HepG2 (cell line): ENCODE results near the gene ASB16. TPM values are rescaled to one million over a fixed set of nuclear protein-coding genes. Genes with fewer than 3 reads are reported as not detected.

Experiments used
- AKNA ChIP-seq: sonication (generic); formaldehyde crosslinking; IDR thresholded peaks from 2 replicates; pipeline ENCODE4 v1.4.0; 2020; ENCODE audit warnings: missing genetic modification reagents, borderline replicate concordance
- CBX2 ChIP-seq, 2 experiments: fragments of 200-600 bp in 1 of 2; sonication (generic); formaldehyde crosslinking in 1 of 2; IDR thresholded peaks; 2 replicates each; pipeline versions ENCODE4 v1.7.0 to v1.8.1; 2018 to 2022; ENCODE audit warnings: low read depth in 2 of 2, low read length in 1 of 2, mild to moderate bottlenecking in 1 of 2, missing genetic modification reagents in 1 of 2
- CENPT ChIP-seq: sonication (generic); formaldehyde crosslinking; IDR thresholded peaks from 2 replicates; pipeline ENCODE4 v1.8.0; 2022; ENCODE audit warnings: low read depth, mild to moderate bottlenecking, moderate library complexity, missing genetic modification reagents
- DR1 ChIP-seq: sonication (generic); formaldehyde crosslinking; IDR thresholded peaks from 2 replicates; pipeline ENCODE4 v1.8.0; 2021; ENCODE audit warnings: mild to moderate bottlenecking, missing genetic modification reagents, inconsistent platforms
- FOSL2 ChIP-seq: sonication (generic); formaldehyde crosslinking; IDR thresholded peaks from 2 replicates; pipeline ENCODE4 v1.4.0; 2020; ENCODE audit warnings: missing genetic modification reagents
- GATAD1 ChIP-seq: IDR thresholded peaks from 2 replicates; pipeline ENCODE4 v1.6.1; 2016; ENCODE audit warnings: missing genetic modification reagents, missing compliant biosample characterization
- GLI4 ChIP-seq: sonication (generic); formaldehyde crosslinking; IDR thresholded peaks from 2 replicates; pipeline ENCODE4 v1.5.1; 2020; ENCODE audit warnings: missing genetic modification reagents, mild to moderate bottlenecking, moderate library complexity, borderline replicate concordance
- LCORL ChIP-seq, 2 experiments: fragments of 450-650 bp in 1 of 2; sonication (generic) in 1 of 2; formaldehyde crosslinking in 1 of 2; IDR thresholded peaks; 2 replicates each; pipeline versions ENCODE4 v1.5.0 to v1.6.1; 2017 to 2020; ENCODE audit warnings: antibody characterized with exemption in 1 of 2, missing genetic modification reagents in 1 of 2
- MED1 ChIP-seq: sonication (generic); formaldehyde crosslinking; IDR thresholded peaks from 2 replicates; pipeline ENCODE4 v1.4.0; 2020; ENCODE audit warnings: missing genetic modification reagents
- PLRG1 ChIP-seq: fragments of 450-650 bp; conservative IDR thresholded peaks from 2 replicates; pipeline ENCODE4 v1.6.1; 2016
- RAD51 ChIP-seq: fragments of 450-650 bp; IDR thresholded peaks from 2 replicates; pipeline ENCODE4 v1.6.1; 2016; ENCODE audit warnings: borderline replicate concordance
- RBM39 ChIP-seq: fragments of 200-400 bp; formaldehyde crosslinking; IDR thresholded peaks from one replicate; pipeline ENCODE4 v1.6.1; 2018; ENCODE audit warnings: antibody characterized with exemption, mild to moderate bottlenecking, low read depth, low read length; ENCODE audit not compliant: poor library complexity, severe bottlenecking
- SP140L ChIP-seq: sonication (generic); formaldehyde crosslinking; IDR thresholded peaks from 2 replicates; pipeline ENCODE4 v1.4.0; 2020; ENCODE audit warnings: missing genetic modification reagents, borderline replicate concordance
- TBX2 ChIP-seq: sonication (generic); formaldehyde crosslinking; IDR thresholded peaks from 2 replicates; pipeline ENCODE4 v1.5.0; 2020; ENCODE audit warnings: missing genetic modification reagents, mild to moderate bottlenecking, borderline replicate concordance
- ZBTB1 ChIP-seq: sonication (generic); formaldehyde crosslinking; IDR thresholded peaks from 2 replicates; pipeline ENCODE4 v1.4.0; 2020; ENCODE audit warnings: missing genetic modification reagents, borderline replicate concordance
- ZBTB4 ChIP-seq: sonication (generic); formaldehyde crosslinking; IDR thresholded peaks from 2 replicates; pipeline ENCODE4 v1.4.0; 2020; ENCODE audit warnings: missing genetic modification reagents, mild to moderate bottlenecking, borderline replicate concordance
- ZC3H4 ChIP-seq: sonication (generic); formaldehyde crosslinking; IDR thresholded peaks from 2 replicates; pipeline ENCODE4 v1.4.0; 2020; ENCODE audit warnings: missing genetic modification reagents, borderline replicate concordance
- ZNF20 ChIP-seq: sonication (generic); formaldehyde crosslinking; IDR thresholded peaks from 2 replicates; pipeline ENCODE4 v1.4.0; 2020; ENCODE audit warnings: mild to moderate bottlenecking, moderate library complexity, missing genetic modification reagents
- ZNF546 ChIP-seq: sonication (generic); formaldehyde crosslinking; conservative IDR thresholded peaks from 2 replicates; pipeline ENCODE4 v1.8.1; 2023; ENCODE audit warnings: mild to moderate bottlenecking, missing genetic modification reagents
- polyA plus RNA-seq, 8 experiments: library from polyadenylated mRNA; depleted of rRNA in 3 of 8; stranded (reverse) in 7 of 8; unstranded in 1 of 8; fragments of >200 nt; fragmentation: Illumina TruSeq in 4 of 8; extraction: Trizol in 4 of 8; gene quantifications; 2 replicates each; pipeline versions ENCODE4 v1.2.1 to v1.2.3, GENCODE V29; 2011 to 2016; ENCODE audit warnings: low read depth in 4 of 8, missing spikeins in 1 of 8, mixed read lengths in 1 of 8; ENCODE audit not compliant: insufficient read depth in 1 of 8
- total RNA-seq, 5 experiments: library from RNA; depleted of rRNA; stranded (reverse); fragments of >200 nt; fragmentation: Illumina TruSeq; extraction: Trizol; gene quantifications; 2 replicates each; pipeline ENCODE4 v1.2.3, GENCODE V29; 2016; ENCODE audit warnings: low read depth in 1 of 5

ASB16 gene
- total and polyA plus RNA-seq, 2 of the 13 experiments (the other 11 are each of a cell fraction or from before 2014, with no cell fraction given): 0.07 TPM; not detected in 1

- TF ChIP-seq CENPT (CRISPR knock-in tag): no peak
- TF ChIP-seq ZBTB4 (CRISPR knock-in tag): no peak
- peak; percentile 55 for TF ChIP-seq MED1 (CRISPR knock-in tag)
- TF ChIP-seq ZNF20 (CRISPR knock-in tag): no peak
- no peak for TF ChIP-seq SP140L (CRISPR knock-in tag)
- no peak for TF ChIP-seq CBX2 (IDR thresholded peaks at IDR 0.05; ENCODE audit: low read depth, low read length)
- TF ChIP-seq CBX2 (CRISPR knock-in tag; IDR thresholded peaks at IDR 0.05; ENCODE audit: low read depth): no peak
- TF ChIP-seq PLRG1: no peak
- TF ChIP-seq RAD51: no peak
- TF ChIP-seq TBX2 (CRISPR knock-in tag): peak; percentile 4; the same call in 1 of the 2 replicates
- no peak for TF ChIP-seq FOSL2
- TF ChIP-seq DR1 (CRISPR knock-in tag): 0 out of 2 replicates have a peak, but pooled peaks have one; percentile 49
- TF ChIP-seq ZC3H4 (CRISPR knock-in tag): no peak
- TF ChIP-seq GLI4 (CRISPR knock-in tag): peak; percentile 4; the same call in 1 of the 2 replicates
- no peak for TF ChIP-seq ZNF546 (CRISPR knock-in tag)
- peak; percentile 65 for TF ChIP-seq RBM39
- no peak for TF ChIP-seq GATAD1
- TF ChIP-seq AKNA (CRISPR knock-in tag): 0 out of 2 replicates have a peak, but pooled peaks have one; percentile 10
- TF ChIP-seq ZBTB1 (CRISPR knock-in tag): no peak
- no peak for TF ChIP-seq LCORL (IDR thresholded peaks at IDR 0.05)
- TF ChIP-seq LCORL (CRISPR knock-in tag; IDR thresholded peaks at IDR 0.05): peak; percentile 50; the same call in 1 of the 2 replicates
Observed at GRCh38 chr17:44222112-44222869, 51.8 kb downstream of the ASB16 start (continued).
